HUES6 (cell line): ENCODE measurements around the gene TAGLN2.

Source experiments
- H3K27ac ChIP-seq: 2 replicates; pipeline ENCODE4 v1.7.0; 2013; ENCODE audit warnings: low read depth, mild to moderate bottlenecking, low read length, inconsistent platforms
- H3K27me3 ChIP-seq: 2 replicates; pipeline ENCODE4 v1.6.1; 2013; ENCODE audit warnings: low read length; ENCODE audit not compliant: control insufficient read depth, insufficient read depth
- H3K36me3 ChIP-seq: 2 replicates; pipeline ENCODE4 v1.6.1; 2013; ENCODE audit warnings: low read length; ENCODE audit not compliant: control insufficient read depth, insufficient read depth
- H3K4me1 ChIP-seq: 2 replicates; pipeline ENCODE4 v1.6.1; 2013; ENCODE audit warnings: low read length; ENCODE audit not compliant: control insufficient read depth, insufficient read depth
- H3K4me3 ChIP-seq: 2 replicates; pipeline ENCODE4 v1.5.1; 2013; ENCODE audit warnings: low read depth, low read length
- H3K9ac ChIP-seq: one replicate; pipeline ENCODE4 v1.6.1; 2013; ENCODE audit warnings: mild to moderate bottlenecking, low read length
- H3K9me3 ChIP-seq: 2 replicates; pipeline ENCODE4 v1.6.1; 2013; ENCODE audit warnings: low read depth, low read length; ENCODE audit not compliant: control insufficient read depth, insufficient read depth

TAGLN2 gene

DNA sequence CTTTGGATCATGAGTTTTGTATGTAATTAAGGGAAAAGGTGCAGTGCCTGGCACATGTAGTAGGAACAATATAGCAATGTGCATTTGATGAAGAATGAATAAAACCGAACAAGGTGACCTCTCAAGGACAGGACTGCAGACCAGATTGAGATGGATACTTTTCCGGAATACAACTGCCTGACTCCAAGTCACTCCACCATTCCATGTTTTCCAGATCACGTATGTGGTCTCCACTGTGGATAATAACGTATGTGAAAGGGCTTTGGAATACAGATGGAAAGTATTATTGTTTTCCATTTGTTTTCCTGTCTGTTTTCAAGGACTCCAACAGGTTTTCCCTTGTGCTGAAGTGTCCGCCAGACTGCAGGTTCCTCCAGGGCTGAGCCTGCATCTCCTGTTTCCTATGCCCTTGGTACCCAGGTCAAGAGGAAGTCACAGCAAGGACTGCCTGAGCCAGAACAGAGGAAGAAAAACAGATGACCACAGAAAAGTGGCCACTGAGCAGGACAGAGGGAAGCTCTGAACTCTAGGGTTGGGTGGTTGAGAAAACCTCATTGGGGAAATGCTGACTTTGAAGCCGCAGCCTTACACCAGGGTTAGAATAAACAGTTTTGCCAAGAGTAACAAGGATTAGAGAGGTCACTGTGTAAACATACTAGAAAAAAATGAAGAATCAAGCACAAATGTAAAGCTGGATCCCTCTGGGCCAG, 29.3 kb downstream of the TAGLN2 start:
- H3K27ac ChIP-seq = no peak overlapping the region
- peaks cover 11% of the 10 kb centered on the region for H3K4me1 ChIP-seq
- no peak overlapping the region for H3K4me3 ChIP-seq
- peaks cover 8% of the 10 kb centered on the region for H3K27me3 ChIP-seq
- no peaks in the 10 kb centered on the region for H3K9me3 ChIP-seq
- no peaks in the 10 kb centered on the region for H3K36me3 ChIP-seq
- no peak overlapping the region for H3K9ac ChIP-seq

DNA sequence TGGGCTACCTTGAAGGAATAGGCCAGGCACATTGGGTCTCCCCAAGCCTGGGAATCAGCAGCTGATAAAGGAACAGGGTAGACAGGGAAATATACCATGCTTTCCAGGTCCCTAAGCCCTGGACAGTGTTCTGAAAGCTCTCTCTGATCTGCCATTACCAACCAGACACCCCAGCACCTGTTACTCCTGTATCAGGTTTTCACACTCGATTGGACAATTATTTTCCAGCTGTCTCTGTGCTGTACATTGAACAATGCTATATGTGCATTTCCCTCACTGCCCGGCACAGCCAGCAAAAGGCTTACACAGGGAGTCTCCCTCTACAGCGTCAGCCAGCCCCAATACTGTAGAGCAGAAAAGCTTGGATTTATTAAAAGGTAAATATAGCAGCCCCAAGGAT, 30.0 kb downstream of the TAGLN2 start:
- H3K9ac ChIP-seq = no peak overlapping the region
- no peaks in the 10 kb centered on the region for H3K9me3 ChIP-seq
- no peaks in the 10 kb centered on the region for H3K36me3 ChIP-seq
- H3K4me1 ChIP-seq = peaks cover 5% of the 10 kb centered on the region
- H3K27ac ChIP-seq = no peak overlapping the region
- peaks cover 1% of the 10 kb centered on the region; the same call in 1 of the 2 replicates for H3K27me3 ChIP-seq
- no peak overlapping the region for H3K4me3 ChIP-seq

DNA sequence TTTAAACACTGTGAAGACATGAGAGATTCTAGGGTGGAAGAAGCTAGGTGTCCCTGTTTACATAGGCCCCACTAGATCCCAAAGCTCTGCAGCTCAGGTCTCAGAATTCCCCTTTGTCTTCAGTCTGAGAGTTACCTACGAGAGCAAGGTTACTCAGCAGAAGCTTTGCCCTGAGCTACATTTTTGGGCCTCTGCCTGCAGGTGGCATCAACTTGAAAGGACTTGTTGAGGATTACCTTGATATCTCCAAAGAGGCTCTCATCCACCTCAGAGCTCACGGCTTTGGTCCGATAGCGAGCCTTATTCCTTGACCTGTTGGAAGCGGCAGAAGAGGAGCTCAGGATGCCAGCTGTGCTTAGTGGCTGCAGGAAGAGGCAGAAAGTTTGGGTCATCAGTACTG, 32.4 kb downstream of the TAGLN2 start:
- no peaks in the 10 kb centered on the region for H3K9me3 ChIP-seq
- no peak overlapping the region for H3K4me3 ChIP-seq
- H3K27me3 ChIP-seq = no peaks in the 10 kb centered on the region
- H3K36me3 ChIP-seq = no peaks in the 10 kb centered on the region
- H3K4me1 ChIP-seq = peaks cover 11% of the 10 kb centered on the region; the same call in 1 of the 2 replicates
- no peak overlapping the region for H3K27ac ChIP-seq
- no peak overlapping the region for H3K9ac ChIP-seq

DNA sequence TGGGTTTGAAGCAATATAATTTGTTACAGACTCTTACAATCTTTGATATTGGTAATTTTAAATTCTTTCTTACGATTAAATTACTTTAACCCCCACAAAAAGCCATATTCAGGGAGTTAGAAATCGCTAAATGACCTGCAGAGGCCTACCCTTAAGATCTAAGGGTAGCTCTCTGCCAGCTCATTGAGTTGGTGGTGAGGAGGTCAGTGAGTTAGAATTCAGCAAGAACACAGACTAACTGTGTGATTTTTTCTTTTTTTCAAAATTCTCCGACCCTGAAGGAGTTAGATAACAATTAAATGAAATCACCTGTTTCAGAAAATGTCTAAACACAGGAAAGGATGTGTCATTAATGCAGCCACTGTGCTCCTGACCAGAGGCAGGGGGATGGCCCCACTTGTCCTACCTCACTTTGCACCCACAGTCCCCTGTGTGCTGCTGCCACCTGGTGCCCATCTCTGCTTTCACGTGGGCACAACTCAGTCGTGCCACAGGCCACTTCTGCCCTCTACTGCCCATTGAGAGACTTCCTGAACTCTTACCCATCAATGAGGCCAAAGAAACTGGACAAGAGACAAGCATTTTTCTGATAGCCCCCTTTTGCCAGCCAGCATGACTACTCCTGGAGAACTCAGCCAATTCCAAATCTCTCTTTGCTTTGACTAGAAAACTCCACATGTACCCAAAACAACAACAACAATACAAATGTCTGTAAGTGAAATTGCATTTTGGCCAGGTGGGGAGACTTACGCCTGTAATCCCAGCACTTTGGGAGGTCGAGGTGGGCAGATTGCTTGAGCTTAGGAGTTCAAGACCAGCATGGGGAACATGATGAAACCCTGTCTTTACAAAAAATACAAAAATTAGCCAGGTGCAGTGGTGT, 33.8 kb downstream of the TAGLN2 start:
- Histone ChIP-seq H3K27me3 (no peaks in the 10 kb centered on the region), H3K9me3 (no peaks in the 10 kb centered on the region), H3K4me3 (no peak overlapping the region), H3K27ac (no peak overlapping the region), H3K9ac (no peak overlapping the region), H3K4me1 (peaks cover 11% of the 10 kb centered on the region; the same call in 1 of the 2 replicates), H3K36me3 (no peaks in the 10 kb centered on the region)

DNA sequence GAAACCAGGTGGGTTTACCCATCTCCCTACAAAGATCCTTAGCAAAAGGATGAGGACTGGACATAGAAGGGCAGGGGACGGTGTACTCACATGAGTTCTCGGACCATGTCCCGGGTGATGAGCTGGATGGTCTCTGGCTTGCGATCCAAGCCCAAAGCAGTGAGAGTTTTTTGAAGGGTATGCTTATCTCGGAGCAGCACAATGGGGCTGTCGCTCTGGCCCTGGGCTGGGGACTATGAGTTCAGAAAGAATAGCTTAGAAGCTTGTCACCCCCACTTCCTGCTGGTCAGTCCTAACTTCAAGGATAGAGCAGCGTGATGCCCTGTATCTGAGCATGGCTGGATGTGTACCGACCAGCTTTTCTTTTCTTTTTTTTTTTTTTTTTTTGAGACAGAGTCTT, 34.9 kb downstream of the TAGLN2 start:
- no peaks in the 10 kb centered on the region for H3K9me3 ChIP-seq
- no peaks in the 10 kb centered on the region for H3K27me3 ChIP-seq
- H3K4me1 ChIP-seq = peaks cover 11% of the 10 kb centered on the region; the same call in 1 of the 2 replicates
- no peak overlapping the region for H3K4me3 ChIP-seq
- H3K27ac ChIP-seq = no peak overlapping the region
- H3K9ac ChIP-seq = no peak overlapping the region
- no peaks in the 10 kb centered on the region for H3K36me3 ChIP-seq

DNA sequence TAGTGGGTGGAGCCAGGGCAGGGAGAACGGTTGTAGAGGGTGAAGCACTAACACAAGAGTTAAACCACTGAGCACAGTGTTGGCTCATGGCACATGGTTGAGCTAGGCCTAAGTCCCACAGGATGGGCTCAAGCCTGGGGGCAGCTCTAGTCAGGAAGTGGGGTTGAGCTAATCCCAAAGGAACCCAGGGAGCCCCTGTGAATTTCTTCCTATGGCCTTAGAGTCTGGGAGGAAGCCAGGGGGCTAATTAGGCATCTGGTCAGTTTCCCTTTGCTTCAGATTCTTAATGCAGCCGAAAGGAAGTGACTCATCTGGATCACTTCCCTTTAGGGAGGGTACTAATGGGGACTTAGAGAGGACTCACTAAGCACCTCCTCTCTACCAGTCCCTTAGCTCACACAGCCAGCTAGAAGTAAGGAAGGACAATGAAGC, 35.5 kb downstream of the TAGLN2 start:
- no peaks in the 10 kb centered on the region for H3K9me3 ChIP-seq
- no peaks in the 10 kb centered on the region for H3K36me3 ChIP-seq
- no peak overlapping the region for H3K27ac ChIP-seq
- H3K4me3 ChIP-seq = no peak overlapping the region
- no peak overlapping the region for H3K9ac ChIP-seq
- H3K4me1 ChIP-seq = peaks cover 11% of the 10 kb centered on the region; the same call in 1 of the 2 replicates
- H3K27me3 ChIP-seq = no peaks in the 10 kb centered on the region

DNA sequence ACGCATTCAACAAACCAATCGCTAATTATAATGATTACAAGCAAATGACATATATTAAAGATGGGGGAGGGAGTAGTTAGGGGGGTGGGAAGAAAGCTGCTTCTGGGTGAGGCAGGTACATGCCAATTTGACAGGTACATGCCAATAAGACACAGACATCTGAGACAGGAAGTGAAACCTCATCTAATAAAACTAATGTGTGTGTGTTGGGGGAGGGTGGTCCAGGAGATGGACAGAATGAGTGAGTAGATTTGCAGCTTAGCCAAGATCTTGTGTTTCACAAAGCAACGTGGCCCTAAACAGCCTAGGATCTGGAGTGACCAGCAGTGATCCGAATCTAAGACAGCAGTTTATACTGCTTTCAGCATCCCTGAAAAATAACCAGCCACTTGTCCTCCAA, 36.1 kb downstream of the TAGLN2 start:
- Histone ChIP-seq H3K27me3 (no peaks in the 10 kb centered on the region), H3K27ac (no peak overlapping the region)

DNA sequence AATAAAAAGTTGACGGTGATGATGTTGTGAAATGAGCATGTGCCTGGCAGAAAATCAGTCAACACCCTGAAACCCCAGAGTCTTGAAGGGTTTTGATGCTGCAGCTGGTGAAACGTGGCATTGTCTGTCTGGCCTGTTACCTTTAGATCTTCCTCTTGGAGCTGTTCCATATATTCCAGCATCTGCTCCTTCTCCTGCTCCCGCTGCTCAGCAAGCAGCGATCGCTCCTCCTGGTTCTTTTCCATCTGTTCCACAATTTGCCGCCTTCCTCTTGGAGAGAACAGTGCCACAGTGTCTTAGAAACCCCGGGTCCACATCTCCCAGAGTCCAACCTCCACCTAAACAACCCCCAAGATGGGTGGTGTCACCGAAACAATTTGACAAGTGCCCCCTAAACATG, 41.0 kb downstream of the TAGLN2 start:
- Histone ChIP-seq H3K4me3 (no peak overlapping the region), H3K27me3 (no peaks in the 10 kb centered on the region; the same call in 1 of the 2 replicates), H3K4me1 (peaks cover 13% of the 10 kb centered on the region), H3K9me3 (no peaks in the 10 kb centered on the region), H3K27ac (no peak overlapping the region), H3K36me3 (no peaks in the 10 kb centered on the region), H3K9ac (no peak overlapping the region)

More for the DNA sequence above, 36.1 kb downstream of the TAGLN2 start:
- H3K9ac ChIP-seq = no peak overlapping the region
- H3K4me3 ChIP-seq = no peak overlapping the region
- peaks cover 11% of the 10 kb centered on the region; the same call in 1 of the 2 replicates for H3K4me1 ChIP-seq
- no peaks in the 10 kb centered on the region for H3K36me3 ChIP-seq
- H3K9me3 ChIP-seq = no peaks in the 10 kb centered on the region

DNA sequence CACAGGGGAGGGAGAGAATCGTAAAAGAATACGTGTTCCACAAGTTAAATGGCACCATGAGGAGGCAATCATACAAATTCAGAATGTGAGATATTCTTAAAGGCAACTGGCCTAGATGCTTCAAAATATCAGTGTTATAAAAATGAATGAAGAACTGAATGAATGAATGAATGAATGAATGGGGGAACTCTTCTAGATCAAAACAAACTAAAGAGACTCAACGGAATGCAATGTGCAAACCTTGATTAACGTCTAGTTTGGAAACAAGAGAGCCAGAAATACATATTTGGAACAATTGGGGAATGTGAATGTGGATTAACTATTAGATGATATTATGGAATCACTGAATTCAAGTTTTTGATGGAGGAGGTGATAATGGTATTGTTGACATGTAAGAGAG, 42.2 kb downstream of the TAGLN2 start:
- no peak overlapping the region for H3K9ac ChIP-seq
- H3K4me3 ChIP-seq = no peak overlapping the region
- H3K9me3 ChIP-seq = no peaks in the 10 kb centered on the region
- no peak overlapping the region for H3K27ac ChIP-seq
- no peaks in the 10 kb centered on the region; the same call in 1 of the 2 replicates for H3K27me3 ChIP-seq
- peaks cover 13% of the 10 kb centered on the region for H3K4me1 ChIP-seq
- no peaks in the 10 kb centered on the region for H3K36me3 ChIP-seq

DNA sequence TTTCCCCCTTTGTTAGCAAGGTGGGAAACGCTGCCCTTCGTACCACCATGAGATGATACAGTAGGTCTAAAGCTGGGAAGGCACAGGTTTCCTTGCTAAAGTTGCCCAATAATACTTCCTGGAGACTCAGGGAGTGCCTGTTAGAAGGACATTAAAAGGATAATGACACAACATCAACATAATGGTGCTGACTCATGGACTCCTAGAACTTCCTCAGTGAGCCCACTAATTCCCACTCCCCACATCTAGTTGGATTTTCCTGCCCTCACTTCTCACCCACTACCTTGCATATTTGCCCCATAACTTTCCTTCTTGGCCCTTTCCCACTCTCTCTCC, 42.8 kb downstream of the TAGLN2 start:
- no peak overlapping the region for H3K9ac ChIP-seq
- no peak overlapping the region for H3K27ac ChIP-seq
- H3K36me3 ChIP-seq = no peaks in the 10 kb centered on the region
- no peak overlapping the region for H3K4me3 ChIP-seq
- H3K9me3 ChIP-seq = no peaks in the 10 kb centered on the region
- H3K4me1 ChIP-seq = peaks cover 13% of the 10 kb centered on the region
- H3K27me3 ChIP-seq = no peaks in the 10 kb centered on the region; the same call in 1 of the 2 replicates
